Prostate gland (tissue), 2 donors: Measurements from ENCODE around the gene TSR1. TPM values are rescaled to one million over a fixed set of nuclear protein-coding genes. Genes with fewer than 3 reads are reported as not detected.

ENCODE experiments used
- DNase-seq: peaks from one replicate; pipeline ENCODE4 v3.0.0-alpha.2; 2019; ENCODE audit warnings: low spot score
- H3K27ac ChIP-seq, 2 donors: fragments of 200-600 bp; sonication (generic); 2 replicates each; pipeline ENCODE4 v1.5.1; 2017 to 2019
- H3K27me3 ChIP-seq: fragments of 200-600 bp; sonication (generic); replicated peaks from 2 replicates; pipeline ENCODE4 v1.5.1; 2019; ENCODE audit not compliant: insufficient read depth
- H3K36me3 ChIP-seq, 2 donors: fragments of 200-600 bp; sonication (generic); 1 replicate in 1 of 2; 2 replicates in 1 of 2; pipeline versions ENCODE4 v1.5.1 to v1.8.1; 2017 to 2019
- H3K4me1 ChIP-seq: fragments of 200-600 bp; sonication (generic); replicated peaks from 2 replicates; pipeline ENCODE4 v1.5.1; 2019
- H3K4me3 ChIP-seq, 2 donors: fragments of 200-600 bp; sonication (generic); 2 replicates each; pipeline ENCODE4 v1.5.1; 2017 to 2019
- H3K9me3 ChIP-seq: fragments of 200-600 bp; sonication (generic); 2 replicates; pipeline ENCODE4 v1.5.1; 2017
- POLR2A ChIP-seq: fragments of 450-650 bp; IDR thresholded peaks from one replicate; pipeline ENCODE4 v1.6.1; 2016; ENCODE audit warnings: antibody characterized with exemption, mild to moderate bottlenecking
- POLR2AphosphoS5 ChIP-seq: sonication (generic); formaldehyde crosslinking; IDR thresholded peaks from one replicate; pipeline ENCODE4 v1.6.1; 2017; ENCODE audit warnings: antibody characterized with exemption
- whole genome bisulfite sequencing: methylation state at CpG from one replicate; pipeline ENCODE4 v1.1.5; 2018; 5-methylcytosine and 5-hydroxymethylcytosine counted together
- intact Hi-C: fragments of 100-400 bp; cut with DNase I; formaldehyde crosslinking; loops from one replicate; pipeline ENCODE4 v1.14.2; 2022
- total RNA-seq, 2 donors: library from RNA; depleted of rRNA; stranded (reverse); fragments of >200 nt; gene quantifications; one replicate each; pipeline ENCODE4 v1.1.0, GENCODE V29; 2016
- TF ChIP-seq, protein P1 (sequence below), 4 experiments: fragments of 200-600 bp in 2 of 4; fragments of 450-650 bp in 2 of 4; sonication (generic) in 2 of 4; IDR thresholded peaks; 1 replicate in 3 of 4; 2 replicates in 1 of 4; pipeline ENCODE4 v1.5.1; 2016 to 2019; ENCODE audit warnings: antibody characterized with exemption in 4 of 4, mild to moderate bottlenecking in 2 of 4, moderate library complexity in 2 of 4

The TSR1 gene
- total RNA-seq, 2 donors from 2014 or later: 34.8 to 42.9 TPM

GRCh38 chr17:2362416-2362815 is 26.2 kb upstream of the TSR1 start:
- no peaks in the 10 kb centered on the region for H3K9me3 ChIP-seq
- no peaks in the 10 kb centered on the region for H3K27me3 ChIP-seq
- H3K36me3 ChIP-seq: peaks cover 3 to 6% of the 10 kb centered on the region in 2 donors
- intact Hi-C loops: no loop called here
- DNase-seq: no peak
- H3K4me1 ChIP-seq: no peaks in the 10 kb centered on the region
- no peak for TF ChIP-seq POLR2A
- no peak for TF ChIP-seq POLR2AphosphoS5
- TF ChIP-seq, protein P1, sequence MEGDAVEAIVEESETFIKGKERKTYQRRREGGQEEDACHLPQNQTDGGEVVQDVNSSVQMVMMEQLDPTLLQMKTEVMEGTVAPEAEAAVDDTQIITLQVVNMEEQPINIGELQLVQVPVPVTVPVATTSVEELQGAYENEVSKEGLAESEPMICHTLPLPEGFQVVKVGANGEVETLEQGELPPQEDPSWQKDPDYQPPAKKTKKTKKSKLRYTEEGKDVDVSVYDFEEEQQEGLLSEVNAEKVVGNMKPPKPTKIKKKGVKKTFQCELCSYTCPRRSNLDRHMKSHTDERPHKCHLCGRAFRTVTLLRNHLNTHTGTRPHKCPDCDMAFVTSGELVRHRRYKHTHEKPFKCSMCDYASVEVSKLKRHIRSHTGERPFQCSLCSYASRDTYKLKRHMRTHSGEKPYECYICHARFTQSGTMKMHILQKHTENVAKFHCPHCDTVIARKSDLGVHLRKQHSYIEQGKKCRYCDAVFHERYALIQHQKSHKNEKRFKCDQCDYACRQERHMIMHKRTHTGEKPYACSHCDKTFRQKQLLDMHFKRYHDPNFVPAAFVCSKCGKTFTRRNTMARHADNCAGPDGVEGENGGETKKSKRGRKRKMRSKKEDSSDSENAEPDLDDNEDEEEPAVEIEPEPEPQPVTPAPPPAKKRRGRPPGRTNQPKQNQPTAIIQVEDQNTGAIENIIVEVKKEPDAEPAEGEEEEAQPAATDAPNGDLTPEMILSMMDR (IDR thresholded peaks at IDR 0.05): no peak
- WGBS: 95% methylated on average over 17 of the region's 19 CpGs
- H3K27ac ChIP-seq: no peak overlapping the region
- no peak overlapping the region for H3K4me3 ChIP-seq

GRCh38 chr17:2362016-2362415 is 25.8 kb upstream of the TSR1 start:
- TF ChIP-seq POLR2AphosphoS5: no peak
- TF ChIP-seq, protein P1 (IDR thresholded peaks at IDR 0.05): no peak
- Histone ChIP-seq H3K4me1 (no peaks in the 10 kb centered on the region), H3K27me3 (no peaks in the 10 kb centered on the region), H3K9me3 (no peaks in the 10 kb centered on the region), H3K27ac (no peak overlapping the region), H3K4me3 (no peak overlapping the region), H3K36me3 (peaks cover 3 to 6% of the 10 kb centered on the region in 2 donors)
- no peak for DNase-seq
- intact Hi-C loops: no loop called here
- 98% methylated on average over 19 of the region's 20 CpGs for WGBS

- H3K9me3 ChIP-seq: no peaks in the 10 kb centered on the region
- no peak overlapping the region for H3K4me3 ChIP-seq
- intact Hi-C loops: no loop called here
- no peak for TF ChIP-seq POLR2AphosphoS5
- TF ChIP-seq, protein P1 (IDR thresholded peaks at IDR 0.05): no peak
- no peak for TF ChIP-seq POLR2A
- no peak for DNase-seq
- no peaks in the 10 kb centered on the region for H3K27me3 ChIP-seq
- peaks cover 3 to 6% of the 10 kb centered on the region in 2 donors for H3K36me3 ChIP-seq
- WGBS: 67% methylated on average over 21 of the region's 21 CpGs
- H3K27ac ChIP-seq: no peak overlapping the region
- H3K4me1 ChIP-seq: no peaks in the 10 kb centered on the region
These were observed 24.9 kb upstream of the TSR1 start for GRCh38 chr17:2361010-2361760.

DNA sequence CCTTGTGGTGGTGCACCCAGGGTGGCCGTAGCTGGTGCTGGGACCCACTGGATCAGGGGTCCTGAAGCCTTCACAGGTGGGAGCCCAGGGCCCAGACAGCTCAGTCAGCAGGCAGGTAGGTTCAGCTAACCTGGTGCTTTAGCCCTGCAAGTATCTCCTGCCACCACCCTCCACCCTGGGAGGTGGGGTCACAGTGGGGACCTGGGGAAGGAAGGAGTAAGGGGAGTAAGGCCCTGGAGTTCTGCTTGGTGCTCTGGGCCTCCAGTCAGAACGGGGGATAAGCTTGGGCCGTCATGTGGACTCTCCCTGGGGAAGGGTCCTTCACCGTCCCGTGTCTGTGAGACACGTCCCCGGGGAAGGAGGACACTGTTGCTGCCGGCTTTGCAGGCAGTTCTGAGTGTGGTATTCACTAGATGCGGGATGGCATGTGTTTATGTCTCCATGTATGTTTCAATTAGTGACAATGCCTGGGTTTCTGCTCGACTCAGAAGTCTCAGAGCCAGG is 21.7 kb upstream of the TSR1 start:
- 87% methylated on average over 10 of the region's 10 CpGs for WGBS
- Histone ChIP-seq H3K4me1 (no peaks in the 10 kb centered on the region), H3K36me3 (peaks cover 0 to 3% of the 10 kb centered on the region in 2 donors)

More for the DNA sequence above, 21.7 kb upstream of the TSR1 start:
- H3K27me3 ChIP-seq: no peaks in the 10 kb centered on the region
- H3K4me3 ChIP-seq: no peak overlapping the region
- H3K27ac ChIP-seq: no peak overlapping the region
- no peaks in the 10 kb centered on the region for H3K9me3 ChIP-seq
- TF ChIP-seq, protein P1 (IDR thresholded peaks at IDR 0.05): no peak
- no peak for TF ChIP-seq POLR2A
- no peak for TF ChIP-seq POLR2AphosphoS5
- intact Hi-C loops: no loop called here
- DNase-seq: no peak
